GM19025 (cell line): ENCODE data around the gene LHX1.

ENCODE experiments used
- ATAC-seq: cut with Tn5 transposase; IDR thresholded peaks from one replicate; pipeline ENCODE4 v1.9.1; 2021; ENCODE audit warnings: mild to moderate bottlenecking, low read depth, moderate library complexity; ENCODE audit not compliant: unreplicated experiment

Gene LHX1

GRCh38 chr17:36937001-36937958, at the start of gene LHX1:
Gene LHX1, plus strand, starts transcription at chr17:36937475. Its CDS starts 723 bp downstream, at chr17:36938198.
- no peak for ATAC-seq

- ATAC-seq: no peak
These were observed 48.9 kb upstream of the LHX1 start for GRCh38 chr17:36888236-36888951.

GRCh38 chr17:36889770-36890349, 47.4 kb upstream of the LHX1 start:
- ATAC-seq: no peak

- no peak for ATAC-seq
These were observed 46.7 kb upstream of the LHX1 start for GRCh38 chr17:36890398-36891168.

GRCh38 chr17:36892112-36892838, 45.0 kb upstream of the LHX1 start:
- no peak for ATAC-seq

GRCh38 chr17:36894177-36894576, 43.1 kb upstream of the LHX1 start:
- ATAC-seq: no peak

- ATAC-seq: no peak
These were observed 42.4 kb upstream of the LHX1 start for GRCh38 chr17:36894925-36895324.

GRCh38 chr17:36899250-36900159, 37.8 kb upstream of the LHX1 start:
- ATAC-seq: no peak

- ATAC-seq: no peak
These were observed 37.1 kb upstream of the LHX1 start for GRCh38 chr17:36900160-36900512.

- no peak for ATAC-seq
These were observed 35.8 kb upstream of the LHX1 start for GRCh38 chr17:36901506-36901905.

GRCh38 chr17:36907407-36907806, 29.9 kb upstream of the LHX1 start:
- ATAC-seq: no peak

- ATAC-seq: no peak
These were observed 26.8 kb upstream of the LHX1 start for GRCh38 chr17:36910513-36910912.

GRCh38 chr17:36911001-36911400, 26.3 kb upstream of the LHX1 start:
- no peak for ATAC-seq

- ATAC-seq: no peak
These were observed 24.1 kb upstream of the LHX1 start for GRCh38 chr17:36913132-36913531.

GRCh38 chr17:36918211-36918691, 19.0 kb upstream of the LHX1 start:
- ATAC-seq: no peak

GRCh38 chr17:36919407-36919968, 17.8 kb upstream of the LHX1 start:
- no peak for ATAC-seq

- no peak for ATAC-seq
These were observed 17.0 kb upstream of the LHX1 start for GRCh38 chr17:36920032-36921005.
